ENCODE results near the gene BTRC.

Gene BTRC

DNA sequence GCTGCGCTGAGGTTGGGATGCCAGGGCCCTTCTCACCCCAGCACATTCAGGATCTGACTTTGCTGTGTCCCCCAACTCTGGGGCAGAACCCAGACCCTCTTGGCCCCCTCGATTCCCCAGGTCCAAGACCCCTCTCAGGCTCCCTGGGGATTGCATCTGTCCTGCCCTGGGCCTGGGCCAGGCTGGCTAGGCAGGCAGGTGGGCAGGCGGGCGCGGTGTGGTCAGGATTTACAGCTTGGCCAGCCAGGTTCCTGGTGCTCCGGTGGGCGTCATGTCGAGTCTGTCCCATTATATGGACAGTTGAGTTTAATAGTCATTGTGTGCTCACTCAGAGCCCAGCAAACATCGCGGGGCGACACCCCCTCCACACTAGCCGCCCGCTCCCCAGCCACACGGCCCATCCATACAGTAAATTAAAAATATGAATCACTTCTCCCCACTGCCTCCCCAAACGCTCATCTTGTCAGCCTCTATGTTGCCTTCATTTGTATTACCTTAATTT, 210.6 kb downstream of the BTRC start:
- TF ChIP-seq, protein P1, sequence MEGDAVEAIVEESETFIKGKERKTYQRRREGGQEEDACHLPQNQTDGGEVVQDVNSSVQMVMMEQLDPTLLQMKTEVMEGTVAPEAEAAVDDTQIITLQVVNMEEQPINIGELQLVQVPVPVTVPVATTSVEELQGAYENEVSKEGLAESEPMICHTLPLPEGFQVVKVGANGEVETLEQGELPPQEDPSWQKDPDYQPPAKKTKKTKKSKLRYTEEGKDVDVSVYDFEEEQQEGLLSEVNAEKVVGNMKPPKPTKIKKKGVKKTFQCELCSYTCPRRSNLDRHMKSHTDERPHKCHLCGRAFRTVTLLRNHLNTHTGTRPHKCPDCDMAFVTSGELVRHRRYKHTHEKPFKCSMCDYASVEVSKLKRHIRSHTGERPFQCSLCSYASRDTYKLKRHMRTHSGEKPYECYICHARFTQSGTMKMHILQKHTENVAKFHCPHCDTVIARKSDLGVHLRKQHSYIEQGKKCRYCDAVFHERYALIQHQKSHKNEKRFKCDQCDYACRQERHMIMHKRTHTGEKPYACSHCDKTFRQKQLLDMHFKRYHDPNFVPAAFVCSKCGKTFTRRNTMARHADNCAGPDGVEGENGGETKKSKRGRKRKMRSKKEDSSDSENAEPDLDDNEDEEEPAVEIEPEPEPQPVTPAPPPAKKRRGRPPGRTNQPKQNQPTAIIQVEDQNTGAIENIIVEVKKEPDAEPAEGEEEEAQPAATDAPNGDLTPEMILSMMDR (IDR thresholded peaks at IDR 0.05; ENCODE audit: low read depth, low read length): no peak
- H3K4me3 ChIP-seq (ENCODE audit: low read depth, low read length): no peak overlapping the region

DNA sequence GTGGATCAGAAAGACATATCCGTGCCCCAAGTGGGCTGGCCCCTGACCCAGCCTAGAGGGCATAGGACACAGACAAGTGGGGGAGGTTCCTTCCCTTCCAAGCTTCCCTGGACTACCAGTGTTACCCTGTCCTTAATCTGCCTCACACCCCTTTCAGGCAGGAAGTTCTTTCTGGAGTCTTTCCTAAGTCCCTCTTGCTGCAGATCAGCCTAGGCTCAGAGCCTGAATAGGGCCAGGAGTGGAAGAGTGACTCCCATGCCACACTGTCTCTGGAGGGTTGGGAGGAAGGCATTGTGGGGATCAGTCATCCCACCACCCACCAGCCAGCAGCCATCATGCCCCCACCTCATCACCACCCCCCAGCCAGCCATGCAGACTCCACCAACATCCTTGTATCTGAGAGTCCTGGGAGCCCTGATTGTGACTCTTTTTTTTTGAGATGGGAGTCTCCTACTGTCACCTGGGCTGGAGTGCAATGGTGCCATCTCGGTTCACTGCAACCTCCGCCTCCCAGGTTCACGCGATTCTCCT, 211.5 kb downstream of the BTRC start:
- TF ChIP-seq, protein P1 (IDR thresholded peaks at IDR 0.05; ENCODE audit: low read depth, low read length): no peak
- H3K4me3 ChIP-seq (ENCODE audit: low read depth, low read length): no peak overlapping the region

DNA sequence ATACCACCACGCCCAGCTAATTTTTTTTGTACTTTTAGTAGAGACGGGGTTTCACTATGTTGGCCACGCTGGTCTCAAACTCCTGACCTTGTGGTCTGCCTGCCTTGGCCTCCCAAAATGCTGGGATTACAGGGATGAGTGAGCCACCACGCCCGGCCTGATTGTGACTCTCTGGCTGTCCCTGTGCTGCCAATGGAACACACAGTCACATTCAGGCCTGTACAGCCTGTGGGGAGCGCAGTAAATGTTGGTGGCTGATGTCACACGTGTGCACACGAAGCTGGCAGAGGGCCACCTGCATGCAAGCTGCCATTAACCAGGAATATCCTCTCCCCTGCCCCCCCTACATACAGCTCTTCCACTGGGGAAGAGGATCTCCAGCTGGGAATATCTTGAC, 212.0 kb downstream of the BTRC start:
- TF ChIP-seq, protein P1 (IDR thresholded peaks at IDR 0.05; ENCODE audit: low read depth, low read length): no peak
- H3K4me3 ChIP-seq (ENCODE audit: low read depth, low read length): no peak overlapping the region

DNA sequence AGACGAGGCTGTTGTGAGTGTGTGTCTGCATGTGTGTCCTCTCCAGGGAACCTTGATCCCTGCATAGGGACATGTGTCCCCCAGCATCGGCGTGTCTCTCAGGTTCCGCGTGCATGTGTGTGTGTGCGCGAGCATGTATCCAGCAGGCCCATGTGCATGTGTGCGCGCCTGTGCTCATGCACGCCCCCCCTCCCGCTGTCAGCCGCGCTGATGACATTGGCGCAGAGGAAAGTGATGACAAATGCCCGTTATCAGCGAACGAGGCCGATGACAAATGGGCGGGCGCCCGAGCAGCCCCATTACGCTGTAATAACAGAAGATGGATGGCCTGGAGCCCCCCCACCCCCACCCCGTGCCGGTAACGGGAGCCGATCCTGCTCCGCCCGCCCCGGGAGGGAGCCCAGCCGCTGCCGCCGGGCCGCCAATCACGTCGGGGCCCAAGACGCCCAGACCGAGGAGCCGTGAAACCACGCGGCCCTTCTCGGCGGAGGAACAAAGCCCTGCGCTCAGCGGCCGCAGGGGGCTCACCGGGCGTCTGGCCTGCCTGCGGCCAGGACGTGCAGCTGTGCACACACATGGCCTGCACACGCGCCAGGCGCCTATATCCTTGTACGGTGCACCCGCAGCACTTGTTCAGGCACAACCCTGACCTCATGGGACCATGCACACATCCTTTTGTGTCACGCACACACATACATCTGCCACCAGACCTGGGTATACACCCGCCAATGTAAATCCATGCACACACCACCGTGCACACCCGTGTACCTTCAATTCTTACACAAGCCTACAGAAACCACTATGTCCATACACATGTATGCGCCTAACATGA, 212.6 kb downstream of the BTRC start:
- H3K4me3 ChIP-seq (ENCODE audit: low read depth, low read length): no peak overlapping the region
- TF ChIP-seq, protein P1 (IDR thresholded peaks at IDR 0.05; ENCODE audit: low read depth, low read length): no peak

DNA sequence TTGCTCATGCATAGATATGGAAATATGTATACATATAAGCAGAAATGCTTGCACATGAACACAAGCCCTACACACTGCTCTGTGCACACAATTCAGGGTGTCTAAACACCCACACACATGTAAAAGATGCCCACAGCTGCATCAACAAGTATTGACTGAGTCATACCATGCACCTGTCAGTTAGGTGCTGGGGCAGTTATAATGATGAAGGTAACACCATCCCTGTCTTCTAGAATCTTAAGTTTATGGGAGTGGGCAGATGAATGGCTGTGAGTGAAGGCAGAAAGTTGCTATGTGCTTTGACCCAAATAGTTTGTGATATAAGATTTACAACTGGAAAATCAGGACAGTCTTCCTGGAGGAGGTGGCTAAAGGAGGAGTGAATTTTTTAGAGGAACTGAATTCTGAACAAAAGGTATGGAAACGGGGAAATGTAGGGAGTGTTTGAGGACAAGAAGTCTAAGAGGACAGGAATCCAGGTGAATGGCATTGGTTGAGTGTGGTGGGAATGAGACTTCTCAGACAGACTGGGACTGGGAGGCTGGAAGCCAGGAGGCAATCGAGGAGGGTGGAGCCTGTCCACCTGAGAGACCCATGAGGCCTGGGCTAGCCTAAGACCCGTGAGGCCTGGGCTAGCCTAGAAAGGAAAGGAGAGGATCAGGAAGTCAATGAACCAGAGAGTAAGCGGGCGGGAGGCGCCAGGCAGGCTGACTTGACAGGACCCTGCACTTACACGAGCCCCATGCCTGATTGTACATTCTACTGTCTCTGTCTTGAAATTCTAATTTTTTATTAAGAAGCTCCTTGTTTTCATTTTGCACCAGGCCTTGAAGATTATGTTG, 213.4 kb downstream of the BTRC start:
- TF ChIP-seq, protein P1 (IDR thresholded peaks at IDR 0.05; ENCODE audit: low read depth, low read length): no peak
- no peak overlapping the region for H3K4me3 ChIP-seq (ENCODE audit: low read depth, low read length)

DNA sequence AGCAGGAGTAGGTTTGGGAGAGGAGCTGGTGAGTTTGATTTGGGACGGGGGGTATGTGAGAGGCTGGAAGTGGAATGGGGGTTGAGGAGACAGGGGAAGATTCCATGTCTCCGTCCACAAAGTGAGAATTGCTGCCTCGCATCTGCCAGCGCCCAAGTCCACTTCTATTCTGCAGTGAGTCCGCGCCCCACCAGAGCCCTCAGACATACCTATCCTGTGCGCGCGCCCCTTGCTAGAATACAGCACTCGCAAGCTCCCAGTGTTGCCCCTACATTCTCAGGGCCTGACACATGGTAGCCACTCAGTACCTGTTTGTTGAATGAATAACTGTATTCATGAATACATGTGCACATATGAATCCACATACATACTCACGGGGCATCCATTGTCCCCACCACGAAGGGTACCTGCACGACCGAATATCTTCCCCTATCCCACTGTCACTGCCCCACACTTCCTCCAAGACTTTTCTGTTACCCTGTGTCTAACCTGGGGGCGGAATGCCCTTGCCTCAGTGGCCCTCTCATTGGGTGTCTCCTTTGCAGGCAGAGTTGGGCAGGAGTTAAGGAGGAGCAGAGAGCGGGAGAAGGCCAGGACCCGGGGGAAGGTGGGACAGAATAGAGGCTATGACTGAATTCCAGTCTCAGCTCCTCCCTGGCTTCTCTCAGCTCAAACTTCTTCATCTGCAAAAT, 214.2 kb downstream of the BTRC start:
- TF ChIP-seq, protein P1 (IDR thresholded peaks at IDR 0.05; ENCODE audit: low read depth, low read length): no peak
- H3K4me3 ChIP-seq (ENCODE audit: low read depth, low read length): no peak overlapping the region

Data from WI38 (cell line).